GM19351 (cell line): ENCODE measurements around the gene RAD51B.

Experiments used
- ATAC-seq: cut with Tn5 transposase; IDR thresholded peaks from one replicate; pipeline ENCODE4 v1.9.1; 2021; ENCODE audit warnings: mild to moderate bottlenecking, moderate library complexity; ENCODE audit not compliant: unreplicated experiment

RAD51B gene

GRCh38 chr14:68262567-68262966 is 443.0 kb downstream of the RAD51B start:
- no peak for ATAC-seq

GRCh38 chr14:68263563-68264259 is 444.1 kb downstream of the RAD51B start:
- ATAC-seq = no peak

GRCh38 chr14:68264260-68264569 is 444.6 kb downstream of the RAD51B start:
- no peak for ATAC-seq

- no peak for ATAC-seq
Measured at GRCh38 chr14:68266998-68267397, 447.4 kb downstream of the RAD51B start.

- peak; percentile 78 for ATAC-seq
Measured at GRCh38 chr14:68268197-68268596, 448.6 kb downstream of the RAD51B start.

GRCh38 chr14:68268719-68269118 is 449.1 kb downstream of the RAD51B start:
- ATAC-seq = no peak

- no peak for ATAC-seq
Measured at GRCh38 chr14:68269136-68269927, 449.8 kb downstream of the RAD51B start.

- no peak for ATAC-seq
Measured at GRCh38 chr14:68270342-68270741, 450.8 kb downstream of the RAD51B start.

GRCh38 chr14:68271913-68272391 is 452.4 kb downstream of the RAD51B start:
- no peak for ATAC-seq

- ATAC-seq = no peak
Measured at GRCh38 chr14:68273413-68273812, 453.8 kb downstream of the RAD51B start.

GRCh38 chr14:68274725-68275124 is 455.1 kb downstream of the RAD51B start:
- no peak for ATAC-seq

- no peak for ATAC-seq
Measured at GRCh38 chr14:68278576-68279436, 459.2 kb downstream of the RAD51B start.

GRCh38 chr14:68279437-68279720 is 459.8 kb downstream of the RAD51B start:
- no peak for ATAC-seq

- peak; percentile 46 for ATAC-seq
Measured at GRCh38 chr14:68279777-68280233, 460.2 kb downstream of the RAD51B start.

GRCh38 chr14:68281497-68281896 is 461.9 kb downstream of the RAD51B start:
- no peak for ATAC-seq

GRCh38 chr14:68282479-68283377 is 463.1 kb downstream of the RAD51B start:
- peak; percentile 35 for ATAC-seq

GRCh38 chr14:68283378-68284123 is 464.0 kb downstream of the RAD51B start:
- peak; percentile 51 for ATAC-seq

- ATAC-seq = no peak
Measured at GRCh38 chr14:68284333-68284732, 464.8 kb downstream of the RAD51B start.

GRCh38 chr14:68284834-68285233 is 465.3 kb downstream of the RAD51B start:
- no peak for ATAC-seq
